HG03571 (cell line): ENCODE measurements around the gene PIN4.
"Not testable (repeated sequence)": the region's sequence is repeated elsewhere in the genome, so short reads cannot be mapped to it uniquely, and the experiment has no call there.

Experiments used
- ATAC-seq: cut with Tn5 transposase; IDR thresholded peaks from one replicate; pipeline ENCODE4 v1.9.1; 2021; ENCODE audit not compliant: unreplicated experiment

Gene PIN4

DNA sequence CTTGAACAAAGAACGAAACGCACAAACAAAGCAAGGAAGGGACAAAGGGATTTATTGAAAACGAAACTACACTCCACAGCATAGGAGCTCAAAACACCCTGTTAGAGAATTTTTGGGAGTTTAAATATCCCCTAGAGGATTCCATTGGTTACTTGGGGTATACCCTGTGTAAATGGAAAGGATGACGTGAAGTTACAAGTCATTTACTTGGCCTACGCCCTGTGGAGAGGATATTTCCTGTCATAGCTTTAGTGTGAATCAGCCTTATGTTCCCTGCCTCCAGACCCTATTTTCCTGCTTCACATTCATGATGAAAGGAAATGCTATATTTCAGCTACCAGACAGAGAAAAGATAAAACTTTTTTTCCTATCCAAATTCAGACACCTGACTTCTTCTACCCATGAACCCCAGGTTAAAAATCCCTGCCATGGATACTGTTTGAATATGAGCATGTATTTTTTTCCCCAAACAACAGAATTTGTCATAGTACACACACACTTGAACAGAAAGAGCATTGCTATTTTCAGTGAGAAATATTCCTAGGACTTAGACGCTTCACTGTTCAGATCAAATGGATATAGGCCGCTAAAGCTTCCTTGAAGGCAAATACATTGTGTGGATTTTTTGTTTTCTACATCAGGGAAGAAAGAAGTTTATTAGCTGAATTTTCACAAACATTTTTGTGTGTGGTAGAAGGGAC, 20.4 kb downstream of the PIN4 start:
- no peak for ATAC-seq

DNA sequence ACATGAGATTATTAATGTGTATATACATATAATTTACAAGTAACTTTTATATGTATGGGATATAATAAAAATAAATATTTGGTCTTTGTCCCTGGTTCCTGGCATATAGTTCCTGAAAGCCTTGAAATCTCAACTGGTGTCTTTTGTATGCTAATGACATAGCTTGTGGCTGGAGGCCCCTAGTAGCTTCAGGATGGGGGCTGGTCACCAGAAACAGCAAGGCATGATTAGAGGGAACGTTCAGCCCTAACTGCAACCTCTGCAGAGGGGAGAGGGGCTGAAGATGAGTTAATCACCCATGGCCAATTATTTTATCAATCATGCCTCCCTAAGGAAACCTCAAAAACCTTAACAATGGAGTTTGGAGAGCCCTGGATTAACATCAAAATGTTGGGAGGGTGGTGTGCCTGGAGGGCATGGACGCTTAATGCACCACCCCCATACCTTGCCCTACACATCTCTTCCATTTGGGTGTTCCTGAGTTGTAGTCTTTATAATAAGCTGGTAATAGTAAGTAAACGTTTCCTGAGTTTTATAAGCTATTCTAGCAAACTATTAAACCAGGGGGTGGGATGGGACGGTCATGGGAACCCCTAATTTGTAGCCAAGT, 21.3 kb downstream of the PIN4 start:
- no peak for ATAC-seq

- no peak for ATAC-seq
Measured at GRCh38 chrX:72203421-72203820, 21.9 kb downstream of the PIN4 start.

- ATAC-seq, result no peak
Measured at GRCh38 chrX:72205706-72206105, 24.1 kb downstream of the PIN4 start.

DNA sequence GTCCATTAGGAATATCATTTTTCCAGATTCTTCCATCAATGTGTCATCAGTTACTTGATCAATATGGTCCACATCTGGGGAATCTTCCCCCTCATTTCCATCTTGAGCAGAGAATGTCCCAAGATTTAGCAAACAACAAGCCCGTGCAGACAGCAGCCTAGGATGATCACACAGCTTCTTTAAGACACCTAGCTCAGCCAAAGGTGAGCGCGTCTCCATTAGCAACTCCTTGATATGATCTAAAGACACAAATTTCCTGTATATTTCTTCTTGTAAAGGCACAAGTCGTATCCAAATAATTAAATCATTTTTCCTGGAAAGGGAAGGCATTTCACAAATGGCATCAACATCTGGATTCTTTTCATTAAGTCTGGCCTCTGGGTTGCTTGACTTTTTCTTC, 25.8 kb downstream of the PIN4 start:
- no peak for ATAC-seq

- ATAC-seq, result no peak
Measured at GRCh38 chrX:72208126-72208800, 26.7 kb downstream of the PIN4 start.

DNA sequence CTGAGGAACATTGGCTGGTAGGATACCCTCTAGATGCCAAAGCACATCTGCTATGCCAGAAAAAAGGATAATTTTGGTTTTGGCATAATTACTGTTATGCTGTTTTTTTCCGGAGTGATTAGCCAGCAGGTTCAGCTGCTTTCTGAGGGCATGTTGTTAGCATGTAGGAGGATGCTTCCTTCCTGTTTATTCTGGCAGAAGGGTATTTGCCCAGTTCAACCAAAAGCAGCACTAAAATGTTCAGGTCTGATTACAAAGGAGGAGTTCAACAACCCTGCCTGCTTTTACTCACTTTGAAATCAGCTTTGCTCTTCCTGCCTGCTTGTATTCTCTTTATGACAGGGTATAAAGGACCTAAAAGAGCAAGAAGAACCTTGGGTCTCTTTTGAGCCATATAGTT, 35.4 kb downstream of the PIN4 start:
- no peak for ATAC-seq

GRCh38 chrX:72220375-72220774, 38.8 kb downstream of the PIN4 start:
- ATAC-seq, result not testable (repeated sequence)

DNA sequence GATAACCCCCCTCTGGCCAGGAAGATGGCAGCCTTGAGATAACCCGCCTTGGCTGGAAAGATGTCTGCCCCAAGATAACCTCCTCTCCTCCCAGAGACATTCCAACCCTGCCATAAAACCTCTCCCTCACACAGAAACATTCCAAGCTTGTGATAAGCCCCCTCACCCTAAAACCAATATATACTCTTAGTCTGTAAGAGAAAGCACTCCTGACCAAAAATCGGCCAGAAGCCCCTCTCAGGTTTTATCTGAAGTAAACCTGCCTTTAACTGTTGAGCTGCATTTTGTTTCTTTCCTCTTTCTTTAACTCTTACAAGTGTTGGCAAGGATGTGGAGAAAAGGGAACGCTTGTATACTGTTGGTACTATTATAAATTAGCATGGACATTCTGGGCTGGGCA, 48.7 kb downstream of the PIN4 start:
- ATAC-seq, result no peak

DNA sequence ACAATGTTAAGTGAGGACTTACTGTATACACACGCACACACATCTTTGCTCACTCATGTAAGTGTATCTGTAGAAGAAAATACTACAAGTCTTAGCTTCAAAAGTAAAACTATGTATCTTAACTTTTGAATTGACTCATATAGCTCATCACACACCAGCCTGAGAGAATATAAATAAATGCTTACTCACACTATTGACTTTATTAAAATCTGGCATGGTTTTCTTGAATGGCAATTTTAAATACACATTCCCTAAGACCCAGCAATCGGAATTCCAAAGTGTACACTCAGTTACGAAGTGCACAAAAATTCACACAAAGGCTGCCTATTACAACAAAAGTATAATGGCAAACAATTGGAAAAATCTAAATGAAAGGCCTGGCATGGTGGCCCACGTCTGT, 55.3 kb downstream of the PIN4 start:
- ATAC-seq, result no peak

GRCh38 chrX:72238183-72238582, 56.6 kb downstream of the PIN4 start:
- ATAC-seq, result no peak

GRCh38 chrX:72238721-72239475, 57.3 kb downstream of the PIN4 start, which contains the start of gene ERCC6L:
TSS of gene ERCC6L (minus strand) at chrX:72239027. CDS start at chrX:72238911, 116 bp downstream.
- peak; percentile 98 for ATAC-seq

DNA sequence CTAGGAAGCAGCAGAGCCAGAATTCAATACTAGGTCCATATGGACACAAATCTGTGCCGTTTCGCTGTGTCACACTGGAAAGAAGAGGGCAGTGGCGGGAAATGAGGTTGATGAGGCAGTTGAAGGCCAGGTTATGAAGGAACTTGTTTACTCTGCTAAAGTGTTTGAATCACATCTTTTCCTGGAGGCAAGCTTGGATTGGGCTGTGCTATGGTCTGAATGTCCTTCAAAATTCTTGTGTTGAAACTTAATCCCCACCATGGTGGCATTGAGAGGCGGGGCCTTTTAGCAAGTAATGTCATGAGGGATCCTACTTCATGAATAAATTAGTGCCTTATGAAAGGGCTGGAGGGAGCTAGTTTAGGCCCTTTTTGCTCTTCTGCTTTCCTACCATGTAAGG, 59.4 kb downstream of the PIN4 start:
- ATAC-seq, result no peak

DNA sequence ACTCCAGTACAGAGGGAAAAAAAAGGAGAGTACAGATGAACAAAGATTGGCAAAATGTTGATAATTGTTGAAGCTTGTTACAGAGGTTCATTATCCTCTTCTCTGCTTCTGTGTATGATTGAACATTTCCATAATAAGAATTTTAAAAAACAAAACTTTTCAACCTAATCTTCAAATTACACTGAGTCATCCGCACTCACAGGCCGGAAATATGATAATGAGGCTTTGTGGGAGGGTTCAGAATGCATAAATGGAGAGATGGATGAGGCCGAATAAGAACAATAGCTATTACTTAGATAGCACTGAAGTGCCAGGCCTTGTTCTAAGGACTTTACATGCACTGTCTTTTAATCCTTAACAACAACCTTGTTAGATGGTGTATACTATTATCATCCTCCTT, 61.9 kb downstream of the PIN4 start:
- ATAC-seq, result no peak

GRCh38 chrX:72245461-72246089, 64.0 kb downstream of the PIN4 start:
- no peak for ATAC-seq

GRCh38 chrX:72247206-72247942, 65.8 kb downstream of the PIN4 start:
- ATAC-seq, result no peak
